ACC112 (cell line): ENCODE results near the gene ELL.

ENCODE experiments used
- H2AFZ ChIP-seq: fragments of 200-600 bp; sonication (generic); one replicate; pipeline ENCODE4 v1.6.0; 2017; ENCODE audit warnings: antibody characterized with exemption, low read length; ENCODE audit not compliant: unreplicated experiment
- H3K27ac ChIP-seq: fragments of 200-600 bp; sonication (generic); 2 replicates; pipeline ENCODE4 v1.5.1; 2014; ENCODE audit warnings: low read depth, mild to moderate bottlenecking, antibody characterized with exemption, low read length, moderate library complexity
- H3K27me3 ChIP-seq: fragments of 200-600 bp; sonication (generic); 2 replicates; pipeline ENCODE4 v1.6.1; 2014; ENCODE audit warnings: mild to moderate bottlenecking, antibody characterized with exemption, low read length, moderate library complexity, mixed read lengths; ENCODE audit not compliant: insufficient read depth
- H3K36me3 ChIP-seq: fragments of 200-600 bp; sonication (generic); 2 replicates; pipeline ENCODE4 v1.6.1; 2016; ENCODE audit warnings: mild to moderate bottlenecking, antibody characterized with exemption, low read length, moderate library complexity, mixed read lengths; ENCODE audit not compliant: insufficient read depth
- H3K4me1 ChIP-seq: fragments of 200-600 bp; sonication (generic); one replicate; pipeline ENCODE4 v1.6.1; 2016; ENCODE audit warnings: low read length, mixed read lengths; ENCODE audit not compliant: insufficient read depth, unreplicated experiment, control insufficient read depth
- H3K4me3 ChIP-seq: fragments of 200-600 bp; sonication (generic); 2 replicates; pipeline ENCODE4 v1.5.1; 2014; ENCODE audit warnings: mild to moderate bottlenecking, low read depth, low read length
- H3K79me2 ChIP-seq: fragments of 200-600 bp; sonication (generic); one replicate; pipeline ENCODE4 v1.6.0; 2016; ENCODE audit warnings: low read length; ENCODE audit not compliant: control insufficient read depth, unreplicated experiment, insufficient read depth

ELL gene

DNA sequence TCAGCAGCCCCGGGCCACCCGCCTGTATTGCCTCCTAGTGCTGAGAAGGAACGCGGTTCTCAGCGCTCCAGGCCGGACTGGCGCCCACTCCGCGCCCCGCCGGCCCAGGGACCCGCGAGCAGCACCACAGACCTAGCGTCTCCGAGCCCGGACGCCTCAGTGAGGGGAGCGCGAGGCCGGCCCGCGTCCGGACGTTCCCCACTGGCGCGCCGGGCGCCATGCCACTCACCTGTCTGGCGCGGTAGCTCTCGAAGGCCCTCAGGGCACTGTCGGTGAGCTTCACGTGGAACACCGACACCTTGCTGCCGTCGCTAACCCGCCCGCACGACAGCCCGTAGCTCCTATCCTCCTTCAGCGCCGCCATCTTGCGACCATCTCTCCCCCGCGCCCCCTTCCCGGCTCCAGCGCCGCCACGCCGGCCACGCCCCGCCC is at the start of gene ELL:
ELL (minus strand) TSS at position 379 of the 432 bp plus-strand sequence; CDS start at position 364, 15 bp downstream.
- Histone ChIP-seq H2AFZ (no peak within 1 kb of the TSS), H3K27ac (peak within 1 kb of the TSS; percentile 96), H3K79me2 (peaks cover 49% of the 10 kb centered on the region), H3K4me3 (peak within 1 kb of the TSS; percentile 88), H3K4me1 (peaks cover 10% of the 10 kb centered on the region), H3K27me3 (no peaks in the 10 kb centered on the region), H3K36me3 (no peaks in the 10 kb centered on the region)

DNA sequence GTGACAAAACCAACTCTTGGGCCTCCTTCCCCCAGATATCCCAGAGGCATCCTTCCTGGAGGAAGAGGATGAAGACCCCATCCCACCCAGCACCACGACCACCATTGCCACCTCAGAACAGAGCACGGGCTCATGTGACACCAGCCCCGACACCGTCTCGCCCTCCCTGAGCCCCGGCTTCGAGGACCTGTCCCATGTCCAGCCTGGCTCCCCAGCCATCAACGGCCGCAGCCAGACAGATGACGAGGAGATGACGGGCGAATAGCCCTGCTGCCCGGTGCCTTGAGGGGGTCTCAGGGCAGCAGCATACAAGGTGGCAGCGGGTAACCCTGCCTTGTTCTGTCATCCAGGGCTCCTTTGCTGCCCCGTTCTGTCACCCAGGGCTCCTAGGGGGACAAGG is 46.5 kb upstream of the ELL start:
- Histone ChIP-seq H3K27ac (no peak overlapping the region), H3K36me3 (no peaks in the 10 kb centered on the region; the same call in 1 of the 2 replicates), H3K4me3 (no peak overlapping the region)

DNA sequence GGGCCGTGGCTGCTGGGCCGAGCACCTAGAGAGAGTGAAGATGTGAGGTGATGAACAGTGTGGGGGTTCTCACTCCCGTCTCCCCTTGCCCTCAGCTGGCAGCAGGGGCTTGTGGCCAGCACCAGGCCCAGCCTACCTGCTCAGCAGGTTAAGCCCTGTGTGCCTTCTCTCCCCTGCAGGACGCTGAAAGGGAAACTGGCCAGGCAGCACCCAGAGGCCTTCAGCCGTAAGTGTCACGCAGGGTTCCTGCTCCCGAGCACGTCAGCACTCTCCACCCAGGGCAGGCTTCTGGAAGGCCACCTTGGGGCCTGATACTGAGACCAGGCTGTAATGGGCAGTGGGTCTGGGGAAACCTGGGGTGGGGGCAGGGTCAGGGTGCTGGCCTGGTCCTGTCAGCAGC is 45.1 kb upstream of the ELL start:
- Histone ChIP-seq H3K27ac (no peak overlapping the region), H3K36me3 (no peaks in the 10 kb centered on the region), H2AFZ (no peak overlapping the region), H3K79me2 (peaks cover 2% of the 10 kb centered on the region), H3K4me3 (no peak overlapping the region), H3K27me3 (no peaks in the 10 kb centered on the region), H3K4me1 (peaks cover under 1% of the 10 kb centered on the region)

More for the DNA sequence above, 46.5 kb upstream of the ELL start:
- Histone ChIP-seq H2AFZ (no peak overlapping the region), H3K4me1 (peaks cover 8% of the 10 kb centered on the region), H3K79me2 (peaks cover 16% of the 10 kb centered on the region), H3K27me3 (no peaks in the 10 kb centered on the region)

DNA sequence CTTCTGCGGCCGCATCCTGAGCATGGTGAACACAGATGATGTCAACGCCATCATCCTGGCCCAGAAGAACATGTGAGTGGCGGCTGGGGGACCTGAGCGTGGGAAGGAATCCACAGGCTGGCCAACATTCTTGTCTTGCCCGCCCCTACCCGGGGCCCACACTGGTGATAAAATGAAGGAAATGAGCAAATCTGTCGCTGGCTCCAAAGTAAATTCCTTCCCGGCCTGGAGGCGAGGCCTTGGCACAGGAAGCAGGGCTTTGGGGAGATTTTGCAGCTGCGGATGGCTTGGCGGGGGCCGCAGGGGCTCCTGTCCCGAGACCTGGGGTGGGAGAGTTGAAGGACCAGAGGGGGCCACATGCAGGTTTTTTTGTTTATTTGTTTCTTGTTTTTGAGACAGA is 40.2 kb upstream of the ELL start:
- Histone ChIP-seq H3K36me3 (no peaks in the 10 kb centered on the region), H3K79me2 (peaks cover 31% of the 10 kb centered on the region), H3K4me1 (peaks cover 9% of the 10 kb centered on the region), H2AFZ (no peak overlapping the region), H3K27ac (peak overlapping the region; percentile 29; the same call in 1 of the 2 replicates), H3K27me3 (no peaks in the 10 kb centered on the region), H3K4me3 (no peak overlapping the region)

DNA sequence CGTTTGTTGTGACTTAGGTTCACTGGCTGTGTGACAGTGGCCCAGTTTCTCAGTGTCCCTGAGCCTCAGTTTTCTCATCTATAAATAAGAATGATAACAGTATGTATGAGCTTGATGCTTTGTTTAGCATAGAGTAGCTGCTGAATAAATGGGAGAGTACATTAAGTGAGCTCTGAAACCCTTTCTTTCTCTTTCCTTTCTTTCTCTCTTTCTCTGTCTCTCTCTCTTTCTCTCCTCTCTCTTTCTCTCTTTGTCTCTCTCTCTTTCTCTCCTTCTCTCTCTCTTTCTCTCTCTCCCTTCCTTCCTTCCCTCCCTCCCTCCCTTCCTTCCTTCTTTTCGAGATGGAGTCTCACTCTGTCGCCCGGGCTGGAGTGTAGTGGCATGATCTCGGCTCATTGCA is 37.8 kb upstream of the ELL start:
- H3K27me3 ChIP-seq: no peaks in the 10 kb centered on the region
- no peak overlapping the region for H3K27ac ChIP-seq
- peaks cover 31% of the 10 kb centered on the region for H3K79me2 ChIP-seq
- no peaks in the 10 kb centered on the region for H3K36me3 ChIP-seq
- H2AFZ ChIP-seq: no peak overlapping the region
- H3K4me1 ChIP-seq: peaks cover 9% of the 10 kb centered on the region
- peak overlapping the region; percentile 97 for H3K4me3 ChIP-seq

DNA sequence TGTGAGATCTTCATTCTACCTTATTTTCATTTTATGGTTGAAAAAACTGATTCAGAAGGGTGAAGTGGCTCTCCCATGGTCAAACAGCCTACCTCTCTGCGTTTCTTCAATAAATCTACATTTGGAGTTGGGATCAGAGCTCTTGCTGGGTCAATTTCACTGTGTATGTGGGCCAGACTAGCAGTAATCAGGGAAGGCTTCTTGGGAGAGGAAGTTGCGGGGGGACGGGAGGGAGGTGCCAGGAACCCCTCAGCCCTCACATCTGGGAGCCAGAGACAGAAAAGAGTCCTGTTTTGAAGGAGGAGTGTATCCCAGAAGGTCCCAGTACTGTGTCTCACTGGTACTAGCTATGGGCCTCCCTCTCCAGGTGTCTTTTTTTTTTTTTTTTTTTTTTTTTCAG is 36.7 kb upstream of the ELL start:
- Histone ChIP-seq H3K36me3 (no peaks in the 10 kb centered on the region), H3K27ac (peak overlapping the region; percentile 68), H3K4me1 (peaks cover 9% of the 10 kb centered on the region), H3K27me3 (no peaks in the 10 kb centered on the region), H2AFZ (peak overlapping the region; percentile 23), H3K4me3 (peak overlapping the region; percentile 97), H3K79me2 (peaks cover 31% of the 10 kb centered on the region)

DNA sequence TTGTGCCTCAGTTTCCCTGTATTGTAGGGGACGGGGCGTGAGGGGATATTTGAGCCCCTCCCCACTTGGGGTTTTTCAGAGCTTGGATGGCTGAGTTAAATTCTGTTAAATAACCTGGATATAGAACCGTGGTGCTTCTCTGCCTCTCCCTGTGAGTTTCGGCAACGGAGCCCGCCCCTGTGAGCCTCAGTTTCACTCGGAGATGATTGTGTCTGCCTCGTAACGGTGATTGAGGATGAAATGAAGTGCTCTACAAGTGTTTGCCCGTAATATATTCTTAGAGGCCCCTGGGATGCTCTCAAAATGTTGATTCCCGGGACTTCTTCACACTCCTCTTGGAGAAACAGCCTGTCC is 36.3 kb upstream of the ELL start:
- Histone ChIP-seq H3K36me3 (no peaks in the 10 kb centered on the region), H3K4me3 (peak overlapping the region; percentile 97), H2AFZ (peak overlapping the region; percentile 69), H3K79me2 (peaks cover 31% of the 10 kb centered on the region), H3K27me3 (no peaks in the 10 kb centered on the region), H3K27ac (peak overlapping the region; percentile 68), H3K4me1 (peaks cover 9% of the 10 kb centered on the region)

DNA sequence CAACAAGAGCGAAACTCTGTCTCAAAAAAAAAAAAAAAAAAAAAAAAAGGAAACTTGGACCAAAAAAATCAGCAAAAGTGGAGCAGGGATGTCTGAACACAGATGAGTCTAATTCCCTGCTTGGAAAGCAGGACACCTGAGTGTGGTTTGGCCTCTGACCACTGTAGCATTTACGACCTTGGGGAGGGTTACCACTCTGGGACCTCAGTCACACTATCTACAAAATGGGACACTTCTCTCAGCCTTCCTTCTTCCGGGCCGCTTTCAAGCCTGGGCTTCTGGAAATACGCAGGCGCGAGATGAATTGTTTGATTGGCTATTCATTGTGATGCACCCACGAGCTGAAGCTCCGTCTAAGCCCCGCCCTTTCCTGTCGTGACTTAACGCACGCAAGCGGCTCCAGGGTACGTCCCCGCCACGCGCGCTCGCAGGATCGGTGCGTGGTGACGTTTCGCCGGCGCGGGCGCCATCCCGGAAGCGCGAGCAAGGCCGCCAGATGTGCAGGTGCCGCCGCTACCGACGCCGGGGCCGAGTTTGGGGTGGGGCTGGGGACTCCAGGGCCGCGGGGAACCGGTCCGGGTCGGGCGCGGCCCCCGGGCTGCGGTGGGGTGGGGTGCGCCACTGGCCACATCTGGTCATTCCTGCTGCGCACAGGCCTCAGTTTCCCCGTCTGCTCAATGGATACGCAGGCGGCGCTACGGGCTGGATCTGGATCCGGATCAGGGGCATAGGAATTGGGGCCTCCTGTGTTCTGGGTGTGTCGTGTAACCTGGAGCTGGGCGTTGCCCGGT is 35.7 kb upstream of the ELL start, which contains the start of gene KXD1:
KXD1 (plus strand) TSS at position 460 of the 791 bp plus-strand sequence. CDS start 4,187 bp downstream, outside the sequence.
- Histone ChIP-seq H2AFZ (peak within 1 kb of the TSS; percentile 73), H3K4me3 (peak within 1 kb of the TSS; percentile 97), H3K36me3 (no peaks in the 10 kb centered on the region), H3K79me2 (peaks cover 31% of the 10 kb centered on the region), H3K27ac (peak within 1 kb of the TSS; percentile 68), H3K4me1 (peaks cover 9% of the 10 kb centered on the region), H3K27me3 (no peaks in the 10 kb centered on the region)

DNA sequence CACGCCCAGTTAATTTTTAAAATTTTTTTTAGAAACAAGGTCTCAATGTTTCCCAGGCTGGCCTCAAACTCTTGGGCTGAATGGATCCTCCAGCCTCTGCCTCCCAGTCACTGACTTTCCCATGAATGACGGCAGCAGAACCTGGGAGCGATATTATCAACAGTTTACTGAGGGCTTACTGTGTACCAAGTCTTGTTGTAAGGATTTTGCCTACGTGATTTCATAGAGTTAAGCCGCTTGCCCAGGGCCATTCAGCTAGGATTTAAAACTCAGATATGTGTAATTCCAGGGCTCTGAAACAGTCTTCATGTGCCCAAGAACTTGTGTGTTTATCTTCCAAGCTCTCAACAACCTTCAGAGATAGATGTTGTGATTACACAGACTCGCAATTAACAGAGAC is 29.8 kb upstream of the ELL start:
- Histone ChIP-seq H3K79me2 (no peaks in the 10 kb centered on the region), H3K4me3 (no peak overlapping the region), H3K27ac (no peak overlapping the region), H3K36me3 (no peaks in the 10 kb centered on the region), H3K4me1 (no peaks in the 10 kb centered on the region), H3K27me3 (no peaks in the 10 kb centered on the region), H2AFZ (no peak overlapping the region)

DNA sequence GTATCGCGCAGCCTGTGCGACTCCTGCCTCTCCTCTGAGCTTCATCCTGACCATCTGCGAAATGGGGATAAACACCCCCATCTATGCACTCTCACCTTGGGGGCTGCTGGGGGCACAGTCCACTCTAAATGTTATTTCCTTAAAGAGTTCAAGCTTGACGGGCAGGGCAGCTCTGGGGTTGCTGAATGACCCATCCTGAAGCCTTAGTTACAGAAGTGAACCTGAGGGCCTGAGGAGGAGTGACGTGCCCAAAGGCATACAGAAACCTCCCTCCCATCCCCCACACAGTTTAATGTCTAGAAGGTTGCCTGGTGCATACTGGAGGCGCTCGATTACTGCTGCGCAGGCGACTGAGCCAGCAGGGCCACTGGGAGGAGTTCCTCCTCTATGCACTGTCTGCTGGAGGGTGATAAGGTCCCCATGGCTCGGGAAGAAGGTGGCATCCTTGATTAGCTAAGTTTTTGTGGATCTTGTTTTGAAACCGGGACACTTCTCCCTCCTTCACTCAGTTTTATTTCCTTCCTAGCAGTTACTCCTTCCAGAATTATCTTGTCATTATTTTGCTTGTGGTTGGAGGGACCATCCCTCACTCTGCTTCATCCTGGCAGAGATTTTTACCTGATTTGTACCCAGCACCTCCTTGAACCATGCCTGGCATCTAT is 22.1 kb upstream of the ELL start:
- Histone ChIP-seq H3K4me3 (peak overlapping the region; percentile 64), H2AFZ (no peak overlapping the region), H3K27me3 (no peaks in the 10 kb centered on the region), H3K79me2 (peaks cover 12% of the 10 kb centered on the region), H3K4me1 (peaks cover 13% of the 10 kb centered on the region), H3K27ac (no peak overlapping the region), H3K36me3 (peaks cover 5% of the 10 kb centered on the region; the same call in 1 of the 2 replicates)
